Progenitor cell of endocrine pancreas (in vitro differentiated cells): Measurements from ENCODE around the gene MCAM. TPM values are rescaled to one million over a fixed set of nuclear protein-coding genes. Genes with fewer than 3 reads are reported as not detected.

Experiments used
- microRNA-seq: library from miRNA; unstranded; fragments of <30 nt; microRNA quantifications from one replicate; pipeline ENCODE4 v1.1.0, GENCODE V29; 2020; ENCODE audit warnings: borderline number of aligned reads; ENCODE audit not compliant: unreplicated experiment
- total RNA-seq: library from RNA; stranded (reverse); gene quantifications from 2 replicates; pipeline ENCODE4 v1.2.1, GENCODE V29; 2021

MCAM gene
- total RNA-seq, 1 donor from 2014 or later, result 12.7 TPM

Small RNA genes within 50 kb of the gene (microRNA-seq; reads per million reads assigned to microRNA genes)
- not detected for gene MIR6756

Other genes with a start within 250 kb of the MCAM start
- gene VPS11, start 249.3 kb downstream of the MCAM start, total RNA-seq, result 36.3 and 37.2 TPM in 2 replicates
- gene HMBS, start 232.2 kb downstream of the MCAM start, total RNA-seq, result 39.0 and 39.8 TPM in 2 replicates
- 53.4 and 60.8 TPM in 2 replicates for gene DPAGT1, start 215.3 kb downstream of the MCAM start, total RNA-seq
- 7.2 and 7.3 TPM in 2 replicates for gene C2CD2L, start 209.8 kb downstream of the MCAM start, total RNA-seq
- 48.7 and 52.2 TPM in 2 replicates for gene HINFP, start 195.6 kb downstream of the MCAM start, total RNA-seq
- gene ABCG4, start 168.1 kb downstream of the MCAM start, total RNA-seq, result 0.53 and 0.78 TPM in 2 replicates
- 14.7 and 15.9 TPM in 2 replicates for gene NLRX1, start 148.4 kb downstream of the MCAM start, total RNA-seq
- gene NHERF4, start 131.7 kb downstream of the MCAM start, total RNA-seq, result 6.2 and 6.3 TPM in 2 replicates
- 26.4 and 26.5 TPM in 2 replicates for gene CBL, start 110.8 kb downstream of the MCAM start, total RNA-seq
- gene RNF26, start 17.4 kb upstream of the MCAM start, total RNA-seq, result 30.3 and 34.2 TPM in 2 replicates
- 0.31 and 0.40 TPM in 2 replicates for gene C1QTNF5, start 23.8 kb upstream of the MCAM start, total RNA-seq
- not detected in 2 replicates for gene MFRP, start 29.6 kb upstream of the MCAM start, total RNA-seq
- 5.1 and 6.3 TPM in 2 replicates for gene USP2, start 64.6 kb upstream of the MCAM start, total RNA-seq
- gene THY1, start 106.0 kb upstream of the MCAM start, total RNA-seq, result 0.44 and 0.62 TPM in 2 replicates